HG02973 (cell line): ENCODE results near the gene GLUL.
"Not testable (repeated sequence)": the region's sequence is repeated elsewhere in the genome, so short reads cannot be mapped to it uniquely, and the experiment has no call there.

Experiments
- ATAC-seq: cut with Tn5 transposase; IDR thresholded peaks from one replicate; pipeline ENCODE4 v1.9.1; 2021; ENCODE audit warnings: moderate library complexity; ENCODE audit not compliant: unreplicated experiment

GLUL gene

DNA sequence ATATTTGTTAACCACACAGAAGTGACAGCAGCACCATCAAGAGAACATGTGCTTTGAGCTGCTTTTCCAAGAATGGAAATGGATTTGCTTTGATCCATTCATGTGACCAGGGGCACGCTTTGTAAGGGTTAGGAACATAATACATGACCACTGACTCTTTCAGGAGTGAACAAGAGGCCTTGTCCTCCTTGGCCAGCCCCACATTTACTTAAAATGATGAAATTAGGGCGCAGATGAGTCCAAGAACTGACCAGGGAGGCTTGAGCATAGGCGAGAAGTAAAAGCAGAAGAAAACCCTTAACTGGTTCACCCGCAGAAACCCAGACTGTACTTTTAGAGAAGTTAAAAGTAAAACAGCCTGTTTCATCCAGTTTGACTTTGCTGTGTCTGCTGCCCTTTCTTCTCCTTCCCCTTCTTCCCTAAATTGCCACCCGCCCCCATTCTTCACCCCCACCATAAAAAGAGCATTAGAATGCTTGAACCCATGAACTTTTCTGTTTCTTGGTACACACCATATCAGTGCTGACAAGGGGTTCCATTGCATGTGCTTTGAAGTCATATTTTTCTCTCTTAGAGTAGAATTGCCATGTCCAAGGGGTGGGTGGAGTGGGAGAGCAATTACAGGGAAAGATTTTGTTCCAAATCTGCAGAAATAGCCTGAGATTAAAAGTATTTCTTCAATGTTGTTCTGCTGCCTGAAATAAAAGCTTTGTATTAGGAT is 2.6 kb upstream of the GLUL start:
- no peak for ATAC-seq

DNA sequence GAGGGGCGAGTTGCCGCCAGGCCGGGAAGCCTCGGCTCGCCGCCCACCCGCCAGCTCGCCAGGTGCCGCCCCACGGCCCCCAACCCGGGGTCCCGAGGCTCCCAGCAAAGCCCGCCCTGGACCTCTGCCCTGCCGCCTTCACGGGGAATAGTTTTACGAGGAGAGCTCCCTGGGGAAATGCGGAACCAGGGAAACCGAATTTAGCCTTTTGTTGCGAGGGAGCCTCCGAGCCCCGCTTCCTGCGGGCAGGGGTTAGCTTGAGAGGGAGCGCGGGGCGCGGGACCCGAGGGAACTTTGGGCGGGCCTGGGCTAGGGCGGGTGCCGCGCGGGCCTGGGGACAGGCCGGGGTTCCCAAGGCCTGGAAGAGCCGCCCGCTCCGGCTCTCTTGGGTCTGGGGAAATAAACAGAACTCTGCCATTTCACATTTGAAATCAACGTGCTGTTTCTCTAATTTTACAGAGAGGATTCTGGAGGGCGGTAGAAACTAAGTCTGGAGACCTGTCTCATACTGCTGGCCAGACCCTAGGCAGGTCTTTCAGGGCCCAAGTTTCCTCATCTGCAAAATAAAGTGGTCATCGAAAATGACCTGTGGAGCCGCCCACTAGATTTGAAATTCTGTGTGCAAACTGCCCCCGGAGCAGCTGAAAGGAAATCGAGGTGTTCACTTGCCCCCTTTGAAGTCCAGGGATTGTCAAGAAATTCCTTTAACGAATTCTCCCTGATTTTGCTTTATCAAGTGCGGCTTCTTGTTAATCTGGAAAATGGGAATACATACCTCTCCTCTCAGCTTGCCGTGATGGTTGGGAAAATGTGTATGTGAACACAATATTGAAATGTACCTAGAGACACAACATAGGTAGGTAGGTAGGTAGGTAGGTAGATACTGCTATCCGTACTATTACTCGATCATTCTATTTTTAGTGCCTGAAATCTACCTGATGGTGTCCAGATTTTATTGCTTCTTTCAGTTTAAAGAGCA is 749 bp upstream of the GLUL start:
- no peak for ATAC-seq

DNA sequence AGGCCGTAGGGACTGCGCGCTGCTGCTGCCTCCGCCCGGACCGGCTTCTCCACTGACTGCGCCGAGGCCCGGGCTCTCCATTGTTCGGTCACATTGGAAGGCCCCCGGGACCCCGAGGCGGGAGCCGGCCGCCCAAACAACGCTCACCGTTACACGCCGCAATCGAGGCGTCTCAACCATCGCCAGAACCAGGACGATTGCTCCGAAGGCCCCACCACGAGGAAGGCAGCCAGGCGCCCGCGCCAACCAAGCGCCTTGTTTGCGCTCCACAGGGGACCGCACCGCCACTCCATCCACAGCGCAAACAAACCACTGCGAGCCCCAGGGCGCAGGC is 595 bp downstream of the GLUL start:
- no peak for ATAC-seq

DNA sequence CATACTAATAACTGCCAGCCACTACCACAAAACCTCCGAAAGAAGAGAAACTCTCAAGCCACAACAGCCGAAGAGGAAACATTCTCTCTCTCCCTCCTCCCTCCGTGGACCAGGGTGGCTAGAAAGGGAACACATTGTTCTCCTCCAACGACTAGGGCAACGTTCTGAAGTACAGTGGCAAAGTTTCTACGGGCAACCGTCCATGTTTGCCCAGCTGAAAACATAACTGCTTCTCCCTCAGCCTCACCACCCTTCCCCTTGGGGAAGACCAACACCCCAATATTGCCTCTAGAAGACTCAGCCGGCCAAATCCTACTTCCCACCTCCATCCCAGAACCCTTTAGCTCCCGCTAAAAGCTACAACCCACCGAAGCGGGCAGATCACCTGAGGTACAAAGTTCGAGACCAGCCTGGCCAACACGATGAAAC is 2.0 kb downstream of the GLUL start:
- ATAC-seq = no peak

DNA sequence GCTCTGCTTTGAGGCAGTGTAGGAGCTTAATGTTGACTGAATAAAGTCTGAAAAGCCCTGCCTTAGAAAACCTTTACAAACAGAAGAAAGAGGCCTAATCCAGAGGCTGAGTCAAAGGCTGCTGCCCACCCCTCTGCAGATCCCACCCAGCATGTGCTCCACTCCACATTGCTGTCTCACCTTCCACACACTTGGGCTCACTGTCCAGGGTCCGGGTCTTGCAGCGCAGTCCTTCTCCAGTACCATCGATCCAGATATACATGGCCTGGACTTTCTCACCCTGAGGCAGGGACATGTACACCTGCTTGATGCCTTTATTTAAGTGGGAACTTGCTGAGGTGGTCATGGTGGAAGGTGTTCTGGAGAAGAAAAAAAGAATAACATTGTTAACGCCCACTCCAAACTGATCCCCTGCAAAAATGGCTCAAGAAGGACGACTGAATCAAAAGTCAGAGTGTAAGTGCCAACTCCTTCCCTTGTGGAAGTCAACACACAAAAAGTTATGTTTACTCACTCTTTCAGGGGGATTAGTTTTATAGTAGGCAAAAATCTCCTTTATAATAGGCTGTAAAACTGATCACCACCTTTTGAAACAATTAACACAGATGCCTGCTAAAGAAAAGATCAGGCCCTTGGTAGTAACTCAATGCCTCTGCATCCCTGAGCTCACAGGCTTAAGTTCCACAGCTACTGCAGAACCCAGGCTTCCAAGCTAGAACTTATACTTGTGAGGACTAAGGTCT is 3.0 kb downstream of the GLUL start:
- no peak for ATAC-seq

DNA sequence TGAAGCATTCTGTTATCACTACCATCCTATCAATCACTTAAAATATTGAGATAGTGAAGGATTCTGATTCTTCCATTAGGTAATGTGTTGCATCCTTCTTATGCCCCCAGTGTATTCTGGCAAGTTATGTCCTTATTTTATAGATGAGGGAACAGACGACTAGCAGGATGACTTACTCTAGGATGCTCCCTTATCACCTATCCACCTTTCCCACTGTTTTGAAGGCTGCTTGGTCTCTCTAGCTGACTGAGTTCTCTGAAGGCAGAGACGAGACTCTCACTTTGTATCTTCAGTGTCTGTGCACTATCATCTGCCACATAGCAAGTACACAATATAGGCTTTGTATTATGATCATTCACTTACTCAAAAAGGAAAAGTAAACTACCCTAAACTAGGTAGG is 4.0 kb downstream of the GLUL start:
- ATAC-seq = no peak

DNA sequence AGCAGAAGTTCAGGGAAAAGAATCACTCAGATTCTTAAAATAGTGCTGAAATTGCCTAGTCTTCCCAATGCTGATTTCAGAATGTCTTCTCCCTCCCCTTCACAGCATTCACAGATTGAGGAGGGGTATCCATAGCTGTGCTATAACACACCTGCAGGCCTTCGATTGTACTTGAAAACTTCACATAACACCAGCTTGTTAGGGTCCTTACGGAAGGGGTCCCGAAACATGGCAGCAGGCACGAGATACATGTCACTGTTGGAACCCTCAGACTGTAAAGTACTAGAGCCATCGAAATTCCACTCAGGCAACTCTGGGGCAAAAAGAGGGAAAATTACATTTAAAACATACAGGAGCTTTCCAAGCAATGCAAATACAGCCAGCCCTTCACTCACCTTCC is 4.6 kb downstream of the GLUL start:
- no peak for ATAC-seq

DNA sequence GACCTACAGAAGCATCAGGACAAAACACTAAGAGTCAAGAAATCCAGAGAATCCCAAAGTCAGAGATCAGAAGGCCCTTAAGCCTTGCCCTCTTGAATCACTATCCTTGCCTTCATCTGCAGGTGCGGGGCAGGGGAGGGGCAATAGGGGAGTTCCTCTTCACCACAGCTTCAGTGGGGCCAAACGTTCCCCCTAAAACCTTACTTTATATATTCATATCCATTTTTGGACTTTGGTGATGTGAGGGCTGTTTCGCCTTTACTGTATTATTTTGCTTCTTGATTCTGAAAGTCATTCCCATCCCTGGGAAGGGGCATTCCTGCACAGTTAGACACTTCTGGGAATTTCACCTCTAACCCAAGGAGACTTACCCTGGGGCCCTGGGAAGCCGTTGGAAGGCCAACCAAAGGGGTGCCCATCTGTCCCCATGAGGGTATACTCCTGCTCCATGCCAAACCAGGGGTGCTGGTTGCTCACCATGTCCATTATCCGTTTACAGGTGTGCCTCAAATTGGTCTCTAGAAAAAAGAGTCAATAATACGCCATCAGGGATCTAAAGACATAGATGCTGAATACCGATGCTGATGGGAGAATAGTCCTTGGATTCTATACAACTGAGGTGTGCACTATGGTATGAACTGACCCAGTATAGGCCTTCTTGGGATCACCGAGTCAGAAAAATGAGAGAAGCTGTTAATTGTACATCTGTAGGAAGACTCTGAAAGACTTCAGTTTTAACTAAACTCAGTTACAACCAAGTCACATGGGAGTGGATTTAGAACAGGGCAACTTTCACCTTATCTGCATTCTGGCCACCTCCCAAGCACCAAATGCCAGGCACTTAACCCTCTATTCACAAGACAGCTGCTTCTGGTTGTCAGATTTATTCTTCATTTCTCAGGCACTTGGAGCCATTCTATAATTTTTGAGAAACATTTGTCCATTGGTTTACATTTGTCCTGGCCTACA is 5.4 kb downstream of the GLUL start:
- no peak for ATAC-seq

DNA sequence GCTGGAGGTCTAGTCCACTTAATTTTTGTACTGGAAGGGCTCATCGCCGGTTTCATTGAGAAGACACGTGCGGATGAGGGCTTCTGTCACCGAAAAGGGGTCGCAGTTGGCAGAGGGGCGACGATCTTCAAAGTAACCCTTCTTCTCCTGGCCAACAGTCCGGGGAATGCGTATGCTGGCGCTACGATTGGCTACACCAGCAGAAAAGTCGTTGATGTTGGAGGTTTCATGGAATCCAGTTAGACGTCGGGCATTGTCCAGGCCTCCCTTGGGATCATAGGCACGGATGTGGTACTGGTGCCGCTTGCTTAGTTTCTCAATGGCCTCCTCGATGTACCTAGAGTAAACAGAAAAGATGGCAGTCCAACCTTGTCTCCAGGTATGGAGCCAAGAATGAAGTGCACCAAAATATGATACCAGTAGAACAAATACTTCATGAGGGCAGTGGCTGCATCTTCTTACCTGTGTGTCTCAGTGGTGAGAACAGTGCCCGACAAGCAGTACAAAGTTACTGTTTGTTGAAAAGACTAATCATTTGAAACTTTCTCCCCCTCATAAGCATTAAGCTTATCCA is 7.1 kb downstream of the GLUL start:
- no peak for ATAC-seq

DNA sequence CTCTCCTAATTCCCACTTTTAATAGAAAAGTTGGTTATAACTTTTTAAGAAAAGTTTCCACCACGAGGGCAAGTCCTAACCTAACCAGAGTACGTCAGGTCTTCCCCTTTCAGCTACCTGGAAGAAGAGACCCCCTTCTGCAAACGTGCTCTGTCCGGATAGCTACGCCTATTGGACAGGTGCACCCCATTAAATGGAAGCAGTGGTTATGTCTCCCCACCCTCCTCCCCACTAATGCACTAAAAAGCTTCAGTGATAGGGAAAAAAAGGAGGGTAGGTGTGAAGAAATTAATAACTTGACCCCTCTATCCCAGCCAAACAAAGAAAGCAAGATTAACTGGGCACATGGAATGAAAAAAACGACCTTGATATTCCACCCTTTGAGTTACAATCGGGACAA is 7.7 kb downstream of the GLUL start:
- ATAC-seq = no peak

DNA sequence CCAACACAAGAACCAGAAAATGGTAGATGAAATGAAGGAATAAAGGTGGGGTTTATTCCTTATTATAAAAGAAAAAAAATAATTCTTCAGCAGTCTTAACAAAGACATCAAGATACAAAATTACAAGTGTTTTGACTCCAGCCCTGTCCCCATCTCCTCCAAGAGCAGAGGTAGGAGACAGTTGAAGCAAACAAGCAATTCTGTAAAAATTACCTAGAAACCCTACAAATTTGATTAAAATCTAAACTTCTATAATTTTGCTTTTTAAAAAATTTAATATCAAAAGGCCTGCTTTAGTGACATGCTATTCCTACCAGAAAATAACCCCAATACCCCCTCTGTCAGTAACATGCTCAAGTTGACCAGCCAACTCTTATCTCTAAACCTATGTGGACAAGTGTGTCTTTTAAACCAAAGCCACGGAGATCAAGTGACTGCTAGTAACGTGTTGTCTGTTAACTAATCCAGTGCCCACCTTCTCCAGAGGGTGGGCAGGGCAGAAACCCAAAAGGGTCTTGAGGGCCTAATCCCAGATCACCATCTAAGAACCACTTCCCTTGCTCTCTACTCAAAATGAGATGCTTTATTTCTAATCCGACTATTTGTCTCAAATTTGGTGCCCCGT is 8.4 kb downstream of the GLUL start:
- ATAC-seq = no peak

DNA sequence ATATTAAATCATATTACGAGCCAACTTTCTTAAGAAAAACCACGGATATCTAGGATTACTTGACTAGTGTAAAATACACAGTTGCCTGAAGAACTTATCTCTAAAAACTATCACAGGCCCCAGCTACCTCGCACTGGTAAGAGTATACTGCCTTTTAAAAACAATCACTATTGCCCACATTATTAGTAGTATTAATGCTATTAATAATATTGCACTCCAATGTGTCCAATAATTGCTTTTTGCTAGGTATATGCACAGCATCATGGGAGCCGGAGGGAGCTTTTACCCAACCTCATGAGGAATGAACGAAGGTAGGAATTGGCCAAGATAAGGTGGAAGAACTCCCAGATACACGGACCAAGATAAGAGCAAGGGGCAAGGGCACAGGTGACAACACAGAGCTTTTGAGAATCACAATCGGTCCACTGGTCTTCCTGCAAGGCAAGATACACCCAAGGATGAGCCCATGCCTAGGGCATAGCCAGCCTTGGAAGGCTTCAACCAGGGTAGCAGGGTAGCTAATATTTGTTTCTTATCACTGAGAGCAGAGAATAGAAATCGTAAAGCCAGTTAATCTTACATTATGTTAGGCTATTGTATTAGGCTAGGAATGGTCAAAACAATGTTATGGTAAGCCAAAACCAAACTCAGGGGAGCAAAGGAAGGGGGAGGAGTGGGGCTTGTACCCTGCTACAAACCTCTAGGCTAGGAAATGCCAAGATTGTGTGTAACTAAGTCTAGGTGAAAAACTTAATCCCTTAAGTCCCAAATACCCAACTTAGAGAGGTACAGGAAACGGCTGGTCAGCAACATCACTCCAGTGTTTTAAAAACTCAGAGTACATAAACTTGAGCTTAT is 9.4 kb downstream of the GLUL start:
- no peak for ATAC-seq

DNA sequence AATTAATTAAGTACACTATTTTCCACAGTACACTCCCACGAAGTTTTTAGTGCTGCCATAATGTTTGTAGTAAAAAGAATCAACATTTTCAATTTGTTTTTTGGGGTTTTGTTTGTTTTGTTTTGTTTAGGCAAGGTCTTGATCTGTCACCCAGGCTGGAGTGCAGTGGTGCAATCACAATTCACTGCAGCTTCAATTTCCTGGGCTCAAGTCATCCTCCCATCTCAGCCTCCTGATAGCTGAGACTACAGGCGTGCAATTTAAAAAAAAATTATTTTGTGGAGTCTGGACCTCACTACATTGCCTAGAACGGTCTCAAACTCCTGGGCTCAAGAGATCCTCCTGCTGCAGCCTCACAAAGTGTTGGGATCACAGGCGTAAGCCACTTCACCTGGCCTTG is 11.4 kb downstream of the GLUL start:
- ATAC-seq = no peak

DNA sequence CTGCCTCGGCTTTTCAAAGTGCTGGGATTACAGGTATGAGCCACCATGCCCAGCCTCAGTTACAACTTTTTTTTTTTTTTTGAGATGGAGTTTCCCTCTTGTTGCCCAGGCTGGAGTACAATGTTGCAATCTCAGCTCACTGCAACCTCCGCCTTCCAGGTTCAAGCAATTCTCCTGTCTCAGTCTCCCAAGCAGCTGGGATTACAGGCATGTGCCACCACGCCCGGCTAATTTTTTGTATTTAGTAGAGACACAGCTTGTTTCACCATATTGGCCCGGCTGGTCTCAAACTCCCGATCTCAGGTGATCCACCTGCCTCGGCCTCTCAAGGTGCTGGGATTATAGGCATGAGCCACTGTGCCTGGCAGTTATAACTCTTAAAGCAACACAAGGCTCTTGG is 11.8 kb downstream of the GLUL start:
- ATAC-seq = not testable (repeated sequence)

DNA sequence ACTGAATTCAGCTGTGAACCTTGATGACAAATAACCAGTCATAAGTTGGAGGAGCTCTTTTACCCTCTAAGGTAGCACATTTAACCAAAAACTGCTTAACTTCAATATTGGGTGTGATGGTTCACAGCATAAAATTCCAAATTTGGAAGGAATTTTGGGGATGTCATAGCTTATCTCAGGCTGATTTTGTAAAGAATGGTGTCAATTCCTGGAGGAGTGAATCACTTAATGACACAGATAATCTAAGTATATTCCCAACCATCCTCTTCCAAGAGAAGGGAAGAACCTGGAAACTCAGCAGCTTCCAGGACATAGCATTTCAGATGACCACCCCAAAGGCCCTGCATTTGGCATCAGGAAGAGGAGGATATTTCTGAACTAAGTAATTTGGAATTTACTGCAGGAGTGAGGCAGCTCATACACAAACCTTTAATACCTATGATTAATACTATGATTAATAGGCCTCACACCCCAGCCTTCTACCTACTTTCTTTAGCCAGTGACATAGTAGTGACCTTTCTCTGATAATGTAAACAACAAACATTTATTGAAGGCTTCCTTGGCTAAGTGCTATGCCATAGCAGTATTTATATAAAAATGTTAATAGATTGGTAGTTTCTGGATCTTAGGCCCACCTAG is 14.5 kb downstream of the GLUL start:
- ATAC-seq = no peak

DNA sequence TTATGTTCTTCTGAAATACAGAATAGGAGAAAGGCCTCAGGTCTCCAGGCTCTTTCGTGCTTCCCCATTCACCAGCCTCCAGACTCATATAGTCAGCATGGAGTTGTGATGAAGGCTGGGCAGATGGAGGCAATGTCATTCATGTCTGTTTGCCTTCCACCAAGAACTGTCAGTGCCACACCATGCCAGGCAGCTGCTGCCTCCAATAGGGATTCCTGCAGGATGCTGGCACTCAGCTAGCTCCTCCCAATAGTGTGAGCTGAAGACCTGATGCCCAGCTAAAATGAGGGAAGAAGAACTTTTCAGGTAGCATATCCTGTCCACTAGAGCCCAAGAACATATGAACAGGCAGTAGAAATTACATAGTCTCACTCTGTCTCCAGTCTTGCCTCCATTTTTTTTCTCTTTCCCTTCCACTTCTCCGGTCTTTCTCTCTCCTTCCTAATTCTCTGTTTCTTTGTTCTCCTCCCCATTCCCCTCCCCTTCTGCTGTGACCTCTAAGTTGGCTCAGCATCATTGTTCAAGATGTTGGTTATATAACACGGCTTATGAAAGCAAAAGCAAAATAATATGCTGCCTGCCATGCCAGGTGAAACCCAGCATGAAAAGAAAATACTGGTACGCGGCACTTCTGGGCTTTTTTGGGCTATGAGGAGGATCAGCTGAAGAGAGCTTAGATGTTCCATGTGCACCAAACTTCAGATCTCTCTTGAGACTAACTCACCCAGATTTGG is 17.3 kb downstream of the GLUL start:
- no peak for ATAC-seq

DNA sequence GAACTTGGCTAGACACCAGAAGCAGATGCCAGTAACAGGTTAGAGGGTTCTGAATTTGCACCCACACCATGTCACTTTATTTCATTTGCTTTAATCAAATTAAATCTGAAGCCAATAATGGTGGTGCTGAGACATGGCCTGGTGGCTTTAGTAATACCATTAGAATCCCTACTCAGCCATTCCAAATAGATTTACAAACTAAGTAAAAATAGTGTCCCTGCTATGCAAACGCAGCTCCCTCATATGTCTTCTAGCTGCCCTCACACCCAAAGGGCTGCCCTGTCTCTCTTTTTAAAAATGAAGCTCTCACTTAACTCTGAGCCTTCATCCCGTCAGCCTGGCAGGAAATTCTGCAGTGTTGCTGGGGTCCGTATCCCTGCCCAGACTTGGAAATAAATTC is 21.1 kb downstream of the GLUL start:
- ATAC-seq = no peak

DNA sequence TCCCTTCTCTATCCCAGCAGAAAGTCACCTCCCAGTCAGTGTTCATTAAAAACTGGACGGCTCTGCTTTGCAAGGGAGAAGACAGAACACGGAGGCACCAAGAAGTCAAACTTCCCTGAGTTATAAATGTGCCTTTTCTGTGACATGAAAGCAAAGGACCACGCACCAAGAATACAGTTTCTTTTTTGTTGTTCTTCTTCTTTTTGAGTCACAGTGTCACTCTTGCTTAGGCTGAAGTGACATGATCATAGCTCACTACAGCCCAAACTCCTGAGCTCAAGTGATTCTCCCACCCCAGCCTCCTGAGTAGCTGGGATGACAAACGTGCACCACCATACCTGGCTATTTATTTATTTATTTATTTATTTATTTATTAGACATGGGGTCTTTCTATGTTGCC is 22.7 kb downstream of the GLUL start:
- ATAC-seq = no peak
